ENCODE data around the gene MAST2. TPM values are rescaled to one million over a fixed set of nuclear protein-coding genes. Genes with fewer than 3 reads are reported as not detected.
"Not testable (repeated sequence)": the region's sequence is repeated elsewhere in the genome, so short reads cannot be mapped to it uniquely, and the experiment has no call there.

Gene MAST2
- total RNA-seq, 1 experiment from 2014 or later = 37.2 TPM

DNA sequence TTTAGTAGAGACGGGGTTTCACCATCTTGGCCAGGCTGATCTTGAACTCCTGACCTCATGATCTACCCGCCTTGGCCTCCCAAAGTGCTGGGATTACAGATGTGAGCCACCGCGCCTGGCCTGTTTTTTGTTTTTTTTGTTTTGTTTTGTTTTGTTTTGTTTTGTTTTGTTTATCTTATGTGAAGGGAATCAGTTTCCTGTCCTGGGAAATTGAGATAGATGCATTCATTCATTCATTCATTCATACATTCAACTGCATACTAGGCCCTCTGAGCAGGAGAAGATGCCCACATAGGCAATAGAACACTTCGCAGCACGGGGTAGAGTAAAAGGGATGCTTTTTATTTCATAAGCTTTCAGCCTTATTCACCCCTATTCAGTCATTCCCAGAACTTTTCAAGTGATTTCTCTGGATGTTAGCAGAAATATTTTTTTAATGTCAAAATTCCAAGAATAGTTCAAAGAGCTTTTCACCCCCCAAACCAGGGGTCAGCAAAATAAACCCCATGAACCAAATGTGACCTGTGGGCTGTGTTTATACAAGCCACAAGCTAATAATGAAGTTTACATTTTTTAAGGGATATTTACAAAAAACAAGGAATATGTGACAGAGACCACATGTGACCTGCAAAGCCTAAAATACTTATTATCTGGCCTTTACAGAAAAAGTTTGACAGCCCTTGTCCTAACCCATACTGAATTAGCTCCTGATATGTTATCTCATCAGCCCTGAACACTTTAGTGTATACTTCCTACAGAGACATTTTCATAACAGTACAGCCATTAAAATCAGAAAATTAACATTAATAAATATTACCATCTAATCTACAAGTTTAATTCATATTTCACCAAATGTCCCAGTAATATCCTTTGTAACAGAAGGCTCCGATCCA lies 127.1 kb downstream of the MAST2 start:
- H3K4me3 Mint-ChIP-seq = peak overlapping the region; percentile 13; the same call in 1 of the 2 replicates
- H3K36me3 Mint-ChIP-seq = no peaks in the 10 kb centered on the region
- H3K4me1 Mint-ChIP-seq = peaks cover 61% of the 10 kb centered on the region
- TF ChIP-seq NFATC4 (CRISPR knock-in tag; IDR thresholded peaks at IDR 0.05) = no peak
- POLR2A ChIA-PET = no interaction called here
- DNase-seq (ENCODE audit: low spot score) = no peak
- H3K9me3 Mint-ChIP-seq = no peaks in the 10 kb centered on the region
- ATAC-seq = no peak
- no peaks in the 10 kb centered on the region for H3K27me3 Mint-ChIP-seq (ENCODE audit: low read depth)
- H3K27ac Mint-ChIP-seq = peak overlapping the region; percentile 98
- CTCF ChIA-PET = interaction anchor here (0.7 kb wide), 1 partner anchor 244 kb away, joined by 3 read pairs; the partner anchor contains the start of gene GPBP1L1

DNA sequence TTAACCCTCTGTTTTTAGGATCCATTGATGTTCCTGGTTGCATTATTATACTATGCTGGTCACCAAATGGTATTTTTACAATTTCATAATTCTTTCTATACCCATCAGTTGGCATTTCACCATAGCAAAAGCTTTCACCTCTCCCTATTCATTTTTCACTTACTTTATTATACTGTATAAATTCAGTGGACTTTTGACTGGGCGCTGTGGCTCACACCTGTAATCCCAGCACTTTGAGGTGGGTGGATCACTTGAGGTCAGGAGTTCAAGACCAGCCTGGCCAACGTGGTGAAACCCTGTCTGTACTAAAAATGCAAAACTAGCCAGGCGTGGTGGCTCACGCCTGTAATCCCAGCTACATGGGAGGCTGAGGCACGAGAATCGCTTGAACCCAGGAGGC lies 128.8 kb downstream of the MAST2 start:
- H3K36me3 Mint-ChIP-seq; POLR2A ChIA-PET; H3K27ac Mint-ChIP-seq; H3K4me3 Mint-ChIP-seq; CTCF ChIA-PET; H3K9me3 Mint-ChIP-seq; DNase-seq (ENCODE audit: low spot score); H3K27me3 Mint-ChIP-seq (ENCODE audit: low read depth); ATAC-seq: not testable (repeated sequence)
- H3K4me1 Mint-ChIP-seq = peaks cover 59% of the 10 kb centered on the region

DNA sequence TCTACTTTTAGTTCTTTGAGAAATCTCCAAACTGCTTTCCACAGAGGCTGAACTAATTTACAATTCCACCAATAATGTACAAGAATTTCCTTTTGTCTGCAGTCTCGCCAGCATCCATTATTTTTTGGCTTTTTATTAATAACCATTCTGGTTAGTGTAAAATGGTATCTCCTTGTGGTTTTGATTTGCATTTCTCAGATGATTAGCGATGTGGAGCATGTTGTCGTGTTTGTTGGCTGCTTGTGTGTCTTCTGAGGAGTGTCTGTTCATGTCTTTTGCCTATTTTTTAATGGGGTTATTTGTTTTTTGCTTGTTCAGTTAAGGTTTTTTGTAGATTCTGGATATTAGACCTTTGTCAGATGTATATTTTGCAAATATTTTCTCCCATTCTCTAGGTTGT lies 131.5 kb downstream of the MAST2 start:
- no peaks in the 10 kb centered on the region for H3K36me3 Mint-ChIP-seq
- H3K4me3 Mint-ChIP-seq = no peak overlapping the region
- TF ChIP-seq SOX15 (CRISPR knock-in tag; IDR thresholded peaks at IDR 0.05) (no peak), JAZF1 (CRISPR knock-in tag; IDR thresholded peaks at IDR 0.05) (no peak), ZNF317 (CRISPR knock-in tag; IDR thresholded peaks at IDR 0.05; ENCODE audit: borderline replicate concordance, low read depth) (no peak)
- TF ChIP-seq, protein P1, sequence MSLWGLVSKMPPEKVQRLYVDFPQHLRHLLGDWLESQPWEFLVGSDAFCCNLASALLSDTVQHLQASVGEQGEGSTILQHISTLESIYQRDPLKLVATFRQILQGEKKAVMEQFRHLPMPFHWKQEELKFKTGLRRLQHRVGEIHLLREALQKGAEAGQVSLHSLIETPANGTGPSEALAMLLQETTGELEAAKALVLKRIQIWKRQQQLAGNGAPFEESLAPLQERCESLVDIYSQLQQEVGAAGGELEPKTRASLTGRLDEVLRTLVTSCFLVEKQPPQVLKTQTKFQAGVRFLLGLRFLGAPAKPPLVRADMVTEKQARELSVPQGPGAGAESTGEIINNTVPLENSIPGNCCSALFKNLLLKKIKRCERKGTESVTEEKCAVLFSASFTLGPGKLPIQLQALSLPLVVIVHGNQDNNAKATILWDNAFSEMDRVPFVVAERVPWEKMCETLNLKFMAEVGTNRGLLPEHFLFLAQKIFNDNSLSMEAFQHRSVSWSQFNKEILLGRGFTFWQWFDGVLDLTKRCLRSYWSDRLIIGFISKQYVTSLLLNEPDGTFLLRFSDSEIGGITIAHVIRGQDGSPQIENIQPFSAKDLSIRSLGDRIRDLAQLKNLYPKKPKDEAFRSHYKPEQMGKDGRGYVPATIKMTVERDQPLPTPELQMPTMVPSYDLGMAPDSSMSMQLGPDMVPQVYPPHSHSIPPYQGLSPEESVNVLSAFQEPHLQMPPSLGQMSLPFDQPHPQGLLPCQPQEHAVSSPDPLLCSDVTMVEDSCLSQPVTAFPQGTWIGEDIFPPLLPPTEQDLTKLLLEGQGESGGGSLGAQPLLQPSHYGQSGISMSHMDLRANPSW (CRISPR knock-in tag; conservative IDR thresholded peaks at IDR 0.05; ENCODE audit: low read depth) = no peak
- TF ChIP-seq, protein P2, sequence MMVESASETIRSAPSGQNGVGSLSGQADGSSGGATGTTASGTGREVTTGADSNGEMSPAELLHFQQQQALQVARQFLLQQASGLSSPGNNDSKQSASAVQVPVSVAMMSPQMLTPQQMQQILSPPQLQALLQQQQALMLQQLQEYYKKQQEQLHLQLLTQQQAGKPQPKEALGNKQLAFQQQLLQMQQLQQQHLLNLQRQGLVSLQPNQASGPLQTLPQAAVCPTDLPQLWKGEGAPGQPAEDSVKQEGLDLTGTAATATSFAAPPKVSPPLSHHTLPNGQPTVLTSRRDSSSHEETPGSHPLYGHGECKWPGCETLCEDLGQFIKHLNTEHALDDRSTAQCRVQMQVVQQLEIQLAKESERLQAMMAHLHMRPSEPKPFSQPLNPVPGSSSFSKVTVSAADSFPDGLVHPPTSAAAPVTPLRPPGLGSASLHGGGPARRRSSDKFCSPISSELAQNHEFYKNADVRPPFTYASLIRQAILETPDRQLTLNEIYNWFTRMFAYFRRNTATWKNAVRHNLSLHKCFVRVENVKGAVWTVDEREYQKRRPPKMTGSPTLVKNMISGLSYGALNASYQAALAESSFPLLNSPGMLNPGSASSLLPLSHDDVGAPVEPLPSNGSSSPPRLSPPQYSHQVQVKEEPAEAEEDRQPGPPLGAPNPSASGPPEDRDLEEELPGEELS (CRISPR knock-in tag; IDR thresholded peaks at IDR 0.05) = no peak
- POLR2A ChIA-PET = no interaction called here
- H3K27me3 Mint-ChIP-seq (ENCODE audit: low read depth) = no peaks in the 10 kb centered on the region
- H3K27ac Mint-ChIP-seq = peak overlapping the region; percentile 6; the same call in 1 of the 2 replicates
- DNase-seq (ENCODE audit: low spot score) (no peak), ATAC-seq (no peak)
- peaks cover 33% of the 10 kb centered on the region for H3K4me1 Mint-ChIP-seq
- CTCF ChIA-PET = no interaction called here
- no peaks in the 10 kb centered on the region for H3K9me3 Mint-ChIP-seq

DNA sequence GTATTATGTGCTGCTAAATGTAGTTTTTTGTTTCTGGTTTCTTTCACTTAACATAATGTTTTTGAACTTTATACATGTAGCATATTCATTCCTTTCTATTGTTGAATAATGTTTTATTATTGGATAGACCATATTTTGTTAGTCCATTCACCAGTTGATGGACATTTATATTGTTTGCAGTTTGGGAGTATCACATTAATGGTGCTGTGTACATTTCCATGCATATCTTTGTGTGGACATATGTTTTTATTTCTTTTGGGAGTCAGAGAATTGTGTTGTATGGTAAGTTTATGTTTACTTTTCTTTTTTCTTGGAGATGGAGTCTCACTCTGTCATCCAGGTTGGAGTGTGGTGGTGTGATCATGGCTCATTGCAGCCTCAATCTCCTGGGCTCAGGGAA lies 134.6 kb downstream of the MAST2 start:
- no peaks in the 10 kb centered on the region for H3K27me3 Mint-ChIP-seq (ENCODE audit: low read depth)
- peaks cover 30% of the 10 kb centered on the region for H3K4me1 Mint-ChIP-seq
- DNase-seq (ENCODE audit: low spot score) (no peak), ATAC-seq (no peak)
- H3K9me3 Mint-ChIP-seq = no peaks in the 10 kb centered on the region; the same call in 1 of the 2 replicates
- no peak overlapping the region for H3K4me3 Mint-ChIP-seq
- no peak overlapping the region for H3K27ac Mint-ChIP-seq
- POLR2A ChIA-PET = no interaction called here
- no peak for TF ChIP-seq ZNF416 (CRISPR knock-in tag; IDR thresholded peaks at IDR 0.05)
- no peak for TF ChIP-seq RORB (CRISPR knock-in tag; IDR thresholded peaks at IDR 0.05)
- no peak for TF ChIP-seq ZNF138 (CRISPR knock-in tag; conservative IDR thresholded peaks at IDR 0.05)
- no peak for TF ChIP-seq SMAD4 (CRISPR knock-in tag; IDR thresholded peaks at IDR 0.05)
- TF ChIP-seq, protein P3, sequence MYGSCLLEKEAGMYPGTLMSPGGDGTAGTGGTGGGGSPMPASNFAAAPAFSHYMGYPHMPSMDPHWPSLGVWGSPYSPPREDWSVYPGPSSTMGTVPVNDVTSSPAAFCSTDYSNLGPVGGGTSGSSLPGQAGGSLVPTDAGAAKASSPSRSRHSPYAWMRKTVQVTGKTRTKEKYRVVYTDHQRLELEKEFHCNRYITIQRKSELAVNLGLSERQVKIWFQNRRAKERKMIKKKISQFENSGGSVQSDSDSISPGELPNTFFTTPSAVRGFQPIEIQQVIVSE (CRISPR knock-in tag; IDR thresholded peaks at IDR 0.05; ENCODE audit: borderline replicate concordance) = no peak
- TF ChIP-seq, protein P4, sequence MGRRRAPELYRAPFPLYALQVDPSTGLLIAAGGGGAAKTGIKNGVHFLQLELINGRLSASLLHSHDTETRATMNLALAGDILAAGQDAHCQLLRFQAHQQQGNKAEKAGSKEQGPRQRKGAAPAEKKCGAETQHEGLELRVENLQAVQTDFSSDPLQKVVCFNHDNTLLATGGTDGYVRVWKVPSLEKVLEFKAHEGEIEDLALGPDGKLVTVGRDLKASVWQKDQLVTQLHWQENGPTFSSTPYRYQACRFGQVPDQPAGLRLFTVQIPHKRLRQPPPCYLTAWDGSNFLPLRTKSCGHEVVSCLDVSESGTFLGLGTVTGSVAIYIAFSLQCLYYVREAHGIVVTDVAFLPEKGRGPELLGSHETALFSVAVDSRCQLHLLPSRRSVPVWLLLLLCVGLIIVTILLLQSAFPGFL (CRISPR knock-in tag; IDR thresholded peaks at IDR 0.05; ENCODE audit: borderline replicate concordance) = no peak
- TF ChIP-seq JUN (CRISPR knock-in tag; IDR thresholded peaks at IDR 0.05) = no peak
- TF ChIP-seq ZBTB21 (CRISPR knock-in tag; IDR thresholded peaks at IDR 0.05; ENCODE audit: borderline replicate concordance) = no peak
- TF ChIP-seq, protein P5, sequence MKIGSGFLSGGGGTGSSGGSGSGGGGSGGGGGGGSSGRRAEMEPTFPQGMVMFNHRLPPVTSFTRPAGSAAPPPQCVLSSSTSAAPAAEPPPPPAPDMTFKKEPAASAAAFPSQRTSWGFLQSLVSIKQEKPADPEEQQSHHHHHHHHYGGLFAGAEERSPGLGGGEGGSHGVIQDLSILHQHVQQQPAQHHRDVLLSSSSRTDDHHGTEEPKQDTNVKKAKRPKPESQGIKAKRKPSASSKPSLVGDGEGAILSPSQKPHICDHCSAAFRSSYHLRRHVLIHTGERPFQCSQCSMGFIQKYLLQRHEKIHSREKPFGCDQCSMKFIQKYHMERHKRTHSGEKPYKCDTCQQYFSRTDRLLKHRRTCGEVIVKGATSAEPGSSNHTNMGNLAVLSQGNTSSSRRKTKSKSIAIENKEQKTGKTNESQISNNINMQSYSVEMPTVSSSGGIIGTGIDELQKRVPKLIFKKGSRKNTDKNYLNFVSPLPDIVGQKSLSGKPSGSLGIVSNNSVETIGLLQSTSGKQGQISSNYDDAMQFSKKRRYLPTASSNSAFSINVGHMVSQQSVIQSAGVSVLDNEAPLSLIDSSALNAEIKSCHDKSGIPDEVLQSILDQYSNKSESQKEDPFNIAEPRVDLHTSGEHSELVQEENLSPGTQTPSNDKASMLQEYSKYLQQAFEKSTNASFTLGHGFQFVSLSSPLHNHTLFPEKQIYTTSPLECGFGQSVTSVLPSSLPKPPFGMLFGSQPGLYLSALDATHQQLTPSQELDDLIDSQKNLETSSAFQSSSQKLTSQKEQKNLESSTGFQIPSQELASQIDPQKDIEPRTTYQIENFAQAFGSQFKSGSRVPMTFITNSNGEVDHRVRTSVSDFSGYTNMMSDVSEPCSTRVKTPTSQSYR (CRISPR knock-in tag; IDR thresholded peaks at IDR 0.05) = no peak
- no peak for TF ChIP-seq NFATC4 (CRISPR knock-in tag; IDR thresholded peaks at IDR 0.05)
- no peak for TF ChIP-seq ZNF232 (CRISPR knock-in tag; IDR thresholded peaks at IDR 0.05)
- TF ChIP-seq GABPB1 (CRISPR knock-in tag; IDR thresholded peaks at IDR 0.05) = no peak
- no peak for TF ChIP-seq ELF4 (CRISPR knock-in tag; IDR thresholded peaks at IDR 0.05; ENCODE audit: low read depth)
- H3K36me3 Mint-ChIP-seq = no peaks in the 10 kb centered on the region
- CTCF ChIA-PET = no interaction called here
